IMR-90 (cell line): ENCODE results near the gene COPA. TPM values are rescaled to one million over a fixed set of nuclear protein-coding genes. Genes with fewer than 3 reads are reported as not detected.

Experiments
- ATAC-seq: fragments of 200-7000 bp; cut with Tn5 transposase; 2 replicates; pipeline ENCODE4 v1.9.1; 2020; ENCODE audit warnings: low read depth, mild to moderate bottlenecking, moderate library complexity
- BruUV-seq: library from RNA; stranded (reverse); fragments of 400-500 nt; replicated peaks from 2 replicates; lab custom pipeline; 2021; lab: Mats Ljungman, UMichigan
- CTCF ChIA-PET: fragments of 300-600 bp; formaldehyde crosslinking; extraction: SDS; loops from one replicate; lab custom pipeline; 2021; ENCODE audit warnings: antibody characterized with exemption; lab: Yijun Ruan, JAX
- POLR2A ChIA-PET: fragments of 300-600 bp; sonication (Branson Sonifier 250); formaldehyde crosslinking; loops from one replicate; lab custom pipeline; 2022; ENCODE audit warnings: antibody characterized with exemption; ENCODE audit not compliant: unreplicated experiment; lab: Charles Lee
- DNase-seq: peaks from one replicate; pipeline ENCODE4 v3.0.0; 2013
- H2AFZ ChIP-seq: replicated peaks from 2 replicates; pipeline ENCODE3; 2013; ENCODE audit warnings: low read length, mild to moderate bottlenecking; ENCODE audit not compliant: poor library complexity
- H2AK5ac ChIP-seq: 2 replicates; pipeline ENCODE4 v1.6.1; 2013; ENCODE audit warnings: low read depth, low read length, inconsistent platforms
- H2AK9ac ChIP-seq: replicated peaks from 2 replicates; pipeline ENCODE3; 2013; ENCODE audit warnings: mild to moderate bottlenecking, low read depth, low read length, moderate library complexity; ENCODE audit not compliant: poor library complexity
- H2BK120ac ChIP-seq: 2 replicates; pipeline ENCODE4 v1.6.1; 2013; ENCODE audit warnings: low read depth, low read length, inconsistent platforms
- H2BK15ac ChIP-seq: 3 replicates; pipeline ENCODE4 v1.6.1; 2013; ENCODE audit warnings: low read depth, low read length, inconsistent platforms
- H2BK20ac ChIP-seq: 2 replicates; pipeline ENCODE4 v1.6.1; 2013; ENCODE audit warnings: low read depth, mild to moderate bottlenecking, inconsistent platforms, low read length, moderate library complexity
- H2BK5ac ChIP-seq: 2 replicates; pipeline ENCODE4 v1.6.1; 2013; ENCODE audit warnings: mild to moderate bottlenecking, low read depth, low read length, inconsistent platforms; ENCODE audit not compliant: poor library complexity, severe bottlenecking
- H3K14ac ChIP-seq: replicated peaks from 2 replicates; pipeline ENCODE4 v1.6.1; 2013; ENCODE audit warnings: low read depth, low read length, inconsistent platforms
- H3K18ac ChIP-seq: 2 replicates; pipeline ENCODE4 v1.6.1; 2013; ENCODE audit warnings: low read depth, low read length, control low read depth
- H3K23ac ChIP-seq: 2 replicates; pipeline ENCODE4 v1.6.1; 2013; ENCODE audit warnings: low read depth, low read length, inconsistent platforms
- H3K27ac ChIP-seq: 2 replicates; pipeline ENCODE4 v1.5.1; 2013; ENCODE audit warnings: mild to moderate bottlenecking, control low read depth, low read length; ENCODE audit not compliant: insufficient read depth
- H3K27me3 ChIP-seq: 2 replicates; pipeline ENCODE4 v1.6.1; 2013; ENCODE audit warnings: low read length; ENCODE audit not compliant: control insufficient read depth, insufficient read depth
- H3K36me3 ChIP-seq: 2 replicates; pipeline ENCODE4 v1.6.1; 2013; ENCODE audit warnings: low read length, mixed read lengths; ENCODE audit not compliant: control insufficient read depth, insufficient read depth
- H3K4ac ChIP-seq: 2 replicates; pipeline ENCODE4 v1.6.1; 2013; ENCODE audit warnings: low read depth, low read length, inconsistent platforms
- H3K4me1 ChIP-seq: 2 replicates; pipeline ENCODE4 v1.6.1; 2013; ENCODE audit warnings: low read length, mixed read lengths; ENCODE audit not compliant: control insufficient read depth, insufficient read depth
- H3K4me2 ChIP-seq: 2 replicates; pipeline ENCODE4 v1.6.1; 2013; ENCODE audit warnings: low read depth, mild to moderate bottlenecking, control low read depth, low read length, moderate library complexity
- H3K4me3 ChIP-seq: 2 replicates; pipeline ENCODE4 v1.5.1; 2013; ENCODE audit warnings: low read depth, mild to moderate bottlenecking, control low read depth, low read length, moderate library complexity; ENCODE audit not compliant: insufficient read depth
- H3K56ac ChIP-seq: 2 replicates; pipeline ENCODE4 v1.6.1; 2013; ENCODE audit warnings: low read length, inconsistent platforms; ENCODE audit not compliant: insufficient read depth; ENCODE audit errors: extremely low read depth
- H3K79me1 ChIP-seq, 2 experiments: 2 replicates each; pipeline ENCODE4 v1.6.1; 2013; ENCODE audit warnings: low read length in 2 of 2, inconsistent platforms in 1 of 2, low read depth in 1 of 2
- H3K9ac ChIP-seq: 2 replicates; pipeline ENCODE4 v1.6.1; 2013; ENCODE audit warnings: low read depth, low read length, control low read depth
- H3K9me1 ChIP-seq: 2 replicates; pipeline ENCODE4 v1.6.1; 2013; ENCODE audit warnings: low read length, inconsistent platforms; ENCODE audit not compliant: insufficient read depth
- H3K9me3 ChIP-seq: 2 replicates; pipeline ENCODE4 v1.6.1; 2013; ENCODE audit warnings: low read length; ENCODE audit not compliant: control insufficient read depth, insufficient read depth
- H4K20me1 ChIP-seq: 2 replicates; pipeline ENCODE4 v1.6.1; 2013; ENCODE audit warnings: low read length, inconsistent platforms; ENCODE audit not compliant: insufficient read depth
- H4K5ac ChIP-seq: 2 replicates; pipeline ENCODE4 v1.6.1; 2013; ENCODE audit warnings: mild to moderate bottlenecking, low read depth, low read length, control low read depth
- H4K8ac ChIP-seq, 2 experiments: 2 replicates each; pipeline ENCODE4 v1.6.1; 2013; ENCODE audit warnings: low read depth in 2 of 2, low read length in 2 of 2, control low read depth in 1 of 2, inconsistent platforms in 1 of 2
- H4K91ac ChIP-seq: 2 replicates; pipeline ENCODE4 v1.6.1; 2013; ENCODE audit warnings: low read depth, low read length, inconsistent platforms; ENCODE audit not compliant: insufficient read depth
- BHLHE40 ChIP-seq: fragments of 150-350 bp; IDR thresholded peaks from 2 replicates; pipeline ENCODE4 v1.6.1; 2016; ENCODE audit warnings: mild to moderate bottlenecking, low read depth, low read length
- CEBPB ChIP-seq: IDR thresholded peaks from 2 replicates; pipeline ENCODE4 v1.6.1; 2012; ENCODE audit warnings: low read depth, low read length, improper control_type of control experiment
- CHD1 ChIP-seq: IDR thresholded peaks from 2 replicates; pipeline ENCODE4 v1.6.1; 2012; ENCODE audit warnings: low read depth, low read length, improper control_type of control experiment
- FOS ChIP-seq: fragments of 150-350 bp; IDR thresholded peaks from 2 replicates; pipeline ENCODE4 v1.6.1; 2016; ENCODE audit warnings: low read depth, low read length
- MAFK ChIP-seq: IDR thresholded peaks from 2 replicates; pipeline ENCODE4 v1.6.1; 2012; ENCODE audit warnings: low read depth, low read length, improper control_type of control experiment
- MAZ ChIP-seq: IDR thresholded peaks from 2 replicates; pipeline ENCODE4 v1.6.1; 2012; ENCODE audit warnings: low read depth, mild to moderate bottlenecking, low read length, improper control_type of control experiment, moderate library complexity, borderline replicate concordance
- MXI1 ChIP-seq: IDR thresholded peaks from 2 replicates; pipeline ENCODE4 v1.6.1; 2012; ENCODE audit warnings: low read depth, mild to moderate bottlenecking, low read length, moderate library complexity, borderline replicate concordance
- NFE2L2 ChIP-seq: fragments of 150-350 bp; IDR thresholded peaks from 2 replicates; pipeline ENCODE4 v1.6.1; 2016; ENCODE audit warnings: low read depth, mild to moderate bottlenecking, low read length
- POLR2A ChIP-seq: IDR thresholded peaks from 2 replicates; pipeline ENCODE4 v1.6.1; 2012; ENCODE audit warnings: mild to moderate bottlenecking, low read depth, low read length
- RAD21 ChIP-seq: IDR thresholded peaks from 2 replicates; pipeline ENCODE4 v1.6.1; 2012; ENCODE audit warnings: low read length, improper control_type of control experiment
- RCOR1 ChIP-seq: IDR thresholded peaks from 2 replicates; pipeline ENCODE4 v1.6.1; 2012; ENCODE audit warnings: mild to moderate bottlenecking, low read length, improper control_type of control experiment; ENCODE audit not compliant: insufficient replicate concordance
- RFX5 ChIP-seq: IDR thresholded peaks from 2 replicates; pipeline ENCODE4 v1.8.0; 2012; ENCODE audit warnings: low read depth, mild to moderate bottlenecking, low read length, moderate library complexity
- SMC3 ChIP-seq: fragments of 150-350 bp; IDR thresholded peaks from 2 replicates; pipeline ENCODE4 v1.6.1; 2016; ENCODE audit warnings: low read depth, mild to moderate bottlenecking, antibody characterized with exemption, low read length, moderate library complexity
- WGBS, 2 experiments: methylation state at CpG; one replicate each; pipeline versions ENCODE4 v1.1.5 to v1.1.7; 2013; ENCODE audit warnings: missing lambda C conversion rate in 2 of 2; ENCODE audit not compliant: insufficient read length in 1 of 2; ENCODE audit errors: extremely low coverage in 2 of 2; 5-methylcytosine and 5-hydroxymethylcytosine counted together
- dilution Hi-C: fragments of 300-500 bp; cut with HindIII; formaldehyde crosslinking; loops from one replicate; pipeline ENCODE4 v1.14.3; 2018; ENCODE audit warnings: low sequenced_read_pairs; ENCODE audit not compliant: unreplicated experiment
- in situ Hi-C: fragments of 300-500 bp; cut with MboI; formaldehyde crosslinking; loops from 3 replicates; pipeline ENCODE4 v1.14.3; 2019; ENCODE audit warnings: low sequenced_read_pairs, inconsistent platforms, mixed read lengths
- intact Hi-C: fragments of 100-400 bp; cut with micrococcal nuclease; formaldehyde crosslinking; loops from 2 replicates; pipeline ENCODE4 v1.10.0; 2022
- polyA plus RNA-seq, 3 experiments: library from polyadenylated mRNA; depleted of rRNA; stranded (reverse); fragments of >200 nt; gene quantifications; 2 replicates each; pipeline ENCODE4 v1.2.3, GENCODE V29; 2012; ENCODE audit warnings: low replicate concordance in 1 of 3
- total RNA-seq: library from RNA; depleted of rRNA; stranded (reverse); fragments of >200 nt; gene quantifications from 2 replicates; pipeline ENCODE4 v1.2.3, GENCODE V29; 2012
- TF ChIP-seq, protein P1 (sequence below): fragments of 150-350 bp; IDR thresholded peaks from 2 replicates; pipeline ENCODE4 v1.6.1; 2017; ENCODE audit warnings: mild to moderate bottlenecking, antibody characterized with exemption, low read length, low read depth
- TF ChIP-seq, protein P2 (sequence below): fragments of 150-350 bp; IDR thresholded peaks from 2 replicates; pipeline ENCODE4 v1.6.1; 2016; ENCODE audit warnings: low read depth, mild to moderate bottlenecking, low read length, moderate library complexity, borderline replicate concordance
- TF ChIP-seq, protein P3 (sequence below): conservative IDR thresholded peaks from 2 replicates; pipeline ENCODE4 v1.5.1; 2012; ENCODE audit warnings: mild to moderate bottlenecking, low read depth, low read length, improper control_type of control experiment

Gene COPA
- total and polyA plus RNA-seq, 2 of the 4 experiments (the other 2 are of a cell fraction): 204 to 436 TPM

DNA sequence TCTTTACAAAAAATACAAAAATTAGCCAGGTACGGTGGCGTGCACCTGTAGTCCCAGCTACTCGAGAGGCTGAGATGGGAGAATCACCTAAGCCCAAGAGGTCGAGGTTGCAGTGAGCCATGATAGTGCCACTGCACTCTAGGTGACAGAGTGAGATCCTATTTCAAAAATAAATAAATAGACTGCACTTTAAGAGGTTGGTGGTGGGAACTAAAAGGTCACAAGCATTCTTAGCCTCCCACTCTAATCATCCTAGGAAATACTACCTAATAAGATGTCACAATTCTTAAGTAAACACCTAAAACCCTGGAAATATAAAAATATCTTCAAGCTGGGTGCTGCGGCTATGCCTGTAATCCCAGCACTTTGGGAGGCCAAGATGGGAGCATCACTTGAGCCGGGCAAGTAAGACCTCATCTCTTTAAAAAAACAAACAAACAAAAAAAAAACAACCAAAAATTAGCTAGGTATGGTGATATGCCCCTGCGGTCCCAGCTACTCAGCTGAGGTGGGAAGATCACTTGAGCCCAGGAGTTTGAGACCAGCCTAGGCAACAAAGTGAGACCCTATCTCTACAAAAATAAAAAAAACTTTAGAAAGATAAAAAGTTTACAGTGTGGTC, 84.8 kb downstream of the COPA start:
- in situ Hi-C loops: no loop called here
- no peak for ATAC-seq
- no peak overlapping the region for H2BK5ac ChIP-seq

More for the DNA sequence above, 84.8 kb downstream of the COPA start:
- intact Hi-C loops (no loop called here), dilution Hi-C loops (no loop called here)
- H3K18ac ChIP-seq: no peak overlapping the region
- H3K4ac ChIP-seq: no peak overlapping the region
- H3K9ac ChIP-seq: no peak overlapping the region
- BruUV-seq: no TSS peak
- H2BK15ac ChIP-seq: no peak overlapping the region
- H2AFZ ChIP-seq: no peak overlapping the region
- no peak overlapping the region for H3K4me2 ChIP-seq
- H4K5ac ChIP-seq: no peak overlapping the region
- no peak for DNase-seq
- peaks cover 4% of the 10 kb centered on the region for H3K9me1 ChIP-seq
- TF ChIP-seq, protein P1, sequence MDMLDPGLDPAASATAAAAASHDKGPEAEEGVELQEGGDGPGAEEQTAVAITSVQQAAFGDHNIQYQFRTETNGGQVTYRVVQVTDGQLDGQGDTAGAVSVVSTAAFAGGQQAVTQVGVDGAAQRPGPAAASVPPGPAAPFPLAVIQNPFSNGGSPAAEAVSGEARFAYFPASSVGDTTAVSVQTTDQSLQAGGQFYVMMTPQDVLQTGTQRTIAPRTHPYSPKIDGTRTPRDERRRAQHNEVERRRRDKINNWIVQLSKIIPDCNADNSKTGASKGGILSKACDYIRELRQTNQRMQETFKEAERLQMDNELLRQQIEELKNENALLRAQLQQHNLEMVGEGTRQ: no peak
- no peak for TF ChIP-seq RFX5
- TF ChIP-seq, protein P2, sequence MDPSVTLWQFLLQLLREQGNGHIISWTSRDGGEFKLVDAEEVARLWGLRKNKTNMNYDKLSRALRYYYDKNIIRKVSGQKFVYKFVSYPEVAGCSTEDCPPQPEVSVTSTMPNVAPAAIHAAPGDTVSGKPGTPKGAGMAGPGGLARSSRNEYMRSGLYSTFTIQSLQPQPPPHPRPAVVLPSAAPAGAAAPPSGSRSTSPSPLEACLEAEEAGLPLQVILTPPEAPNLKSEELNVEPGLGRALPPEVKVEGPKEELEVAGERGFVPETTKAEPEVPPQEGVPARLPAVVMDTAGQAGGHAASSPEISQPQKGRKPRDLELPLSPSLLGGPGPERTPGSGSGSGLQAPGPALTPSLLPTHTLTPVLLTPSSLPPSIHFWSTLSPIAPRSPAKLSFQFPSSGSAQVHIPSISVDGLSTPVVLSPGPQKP: no peak
- TF ChIP-seq MAZ: no peak
- TF ChIP-seq CEBPB: no peak
- no peak for TF ChIP-seq MAFK
- no peak for TF ChIP-seq RCOR1
- TF ChIP-seq POLR2A: no peak
- TF ChIP-seq CHD1: no peak
- TF ChIP-seq RAD21: no peak
- TF ChIP-seq BHLHE40: no peak
- TF ChIP-seq SMC3: no peak
- TF ChIP-seq NFE2L2: no peak
- no peak for TF ChIP-seq FOS
- TF ChIP-seq, protein P3, sequence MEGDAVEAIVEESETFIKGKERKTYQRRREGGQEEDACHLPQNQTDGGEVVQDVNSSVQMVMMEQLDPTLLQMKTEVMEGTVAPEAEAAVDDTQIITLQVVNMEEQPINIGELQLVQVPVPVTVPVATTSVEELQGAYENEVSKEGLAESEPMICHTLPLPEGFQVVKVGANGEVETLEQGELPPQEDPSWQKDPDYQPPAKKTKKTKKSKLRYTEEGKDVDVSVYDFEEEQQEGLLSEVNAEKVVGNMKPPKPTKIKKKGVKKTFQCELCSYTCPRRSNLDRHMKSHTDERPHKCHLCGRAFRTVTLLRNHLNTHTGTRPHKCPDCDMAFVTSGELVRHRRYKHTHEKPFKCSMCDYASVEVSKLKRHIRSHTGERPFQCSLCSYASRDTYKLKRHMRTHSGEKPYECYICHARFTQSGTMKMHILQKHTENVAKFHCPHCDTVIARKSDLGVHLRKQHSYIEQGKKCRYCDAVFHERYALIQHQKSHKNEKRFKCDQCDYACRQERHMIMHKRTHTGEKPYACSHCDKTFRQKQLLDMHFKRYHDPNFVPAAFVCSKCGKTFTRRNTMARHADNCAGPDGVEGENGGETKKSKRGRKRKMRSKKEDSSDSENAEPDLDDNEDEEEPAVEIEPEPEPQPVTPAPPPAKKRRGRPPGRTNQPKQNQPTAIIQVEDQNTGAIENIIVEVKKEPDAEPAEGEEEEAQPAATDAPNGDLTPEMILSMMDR: no peak
- TF ChIP-seq MXI1: no peak
- ChIA-PET CTCF (interaction anchor here (1.0 to 1.6 kb wide), 2 partner anchors 39 to 157 kb away, joined by 3 to 5 read pairs; no protein-coding TSS in a partner anchor), POLR2A (no interaction called here)
- H3K56ac ChIP-seq: no peak overlapping the region
- H3K4me1 ChIP-seq: peaks cover 2% of the 10 kb centered on the region; the same call in 1 of the 2 replicates
- H2BK20ac ChIP-seq: no peak overlapping the region
- no peak overlapping the region for H3K14ac ChIP-seq
- no peak overlapping the region for H3K23ac ChIP-seq
- H3K36me3 ChIP-seq: peaks cover 2% of the 10 kb centered on the region; the same call in 1 of the 2 replicates
- no peak overlapping the region for H2BK120ac ChIP-seq
- H2AK5ac ChIP-seq: no peak overlapping the region
- H4K91ac ChIP-seq: no peak overlapping the region
- H3K4me3 ChIP-seq: no peak overlapping the region
- H4K20me1 ChIP-seq: peaks cover 19% of the 10 kb centered on the region
- no peaks in the 10 kb centered on the region for H3K9me3 ChIP-seq
- WGBS, 2 experiments: no CpG with 5 or more reads among the region's 7 CpGs
- no peak overlapping the region for H4K8ac ChIP-seq
- H2AK9ac ChIP-seq: no peak overlapping the region
- no peak overlapping the region for H3K27ac ChIP-seq
- no peaks in the 10 kb centered on the region for H3K27me3 ChIP-seq
- peaks cover 16 to 59% of the 10 kb centered on the region in 2 experiments; a peak in 3 of 4 replicates for H3K79me1 ChIP-seq
